ENCODE measurements around the gene SLC39A8.

GRCh38 chr4:102356562-102357202, 11.4 kb upstream of the SLC39A8 start:
- TF ChIP-seq REST (IDR thresholded peaks at IDR 0.05; ENCODE audit: borderline replicate concordance) (no peak), REST (CRISPR knock-in tag; IDR thresholded peaks at IDR 0.05; ENCODE audit: low read depth) (no peak), ZNF274 (IDR thresholded peaks at IDR 0.05; ENCODE audit: borderline replicate concordance, low read depth, low read length) (no peak), NFIC (IDR thresholded peaks at IDR 0.05) (no peak), ZNF324 (CRISPR knock-in tag; IDR thresholded peaks at IDR 0.05) (no peak), ELF1 (tag; IDR thresholded peaks at IDR 0.05) (no peak), PREB (CRISPR knock-in tag; IDR thresholded peaks at IDR 0.05) (no peak), RNF2 (IDR thresholded peaks at IDR 0.05) (no peak), POLR2A (conservative IDR thresholded peaks at IDR 0.05) (no peak), POLR2AphosphoS5 (IDR thresholded peaks at IDR 0.05; ENCODE audit: control insufficient read depth, insufficient read depth, low read depth, low read length) (no peak)
